ENCODE data around the gene ESRRB. TPM values are rescaled to one million over a fixed set of nuclear protein-coding genes. Genes with fewer than 3 reads are reported as not detected.

ESRRB gene
- total RNA-seq, 1 donor from 2014 or later: not detected

GRCh38 chr14:76473481-76474263, 97.7 kb downstream of the ESRRB start:
- intact Hi-C loops (cut with DNase I): no loop called here
- Histone ChIP-seq H3K9me3 (no peaks in the 10 kb centered on the region), H3K27me3 (ENCODE audit: low read depth) (no peaks in the 10 kb centered on the region), H3K27ac (no peak overlapping the region), H3K4me1 (peaks cover 4% of the 10 kb centered on the region), H3K4me3 (peak overlapping the region; percentile 33), H3K36me3 (no peaks in the 10 kb centered on the region)
- peak; percentile 12 for TF ChIP-seq CTCF (IDR thresholded peaks at IDR 0.05)
- ATAC-seq (peak; percentile 75 to 88), DNase-seq (no peak)

- Histone ChIP-seq H3K36me3 (no peaks in the 10 kb centered on the region), H3K9me3 (no peaks in the 10 kb centered on the region), H3K4me1 (no peaks in the 10 kb centered on the region), H3K27ac (no peak overlapping the region), H3K27me3 (ENCODE audit: low read depth) (no peaks in the 10 kb centered on the region), H3K4me3 (no peak overlapping the region)
- no peak for ATAC-seq
- DNase-seq: no peak
- intact Hi-C loops (cut with DNase I): no loop called here
- no peak for TF ChIP-seq CTCF (IDR thresholded peaks at IDR 0.05)
These were observed 104.5 kb downstream of the ESRRB start for GRCh38 chr14:76480426-76480825.

- intact Hi-C loops (cut with DNase I): no loop called here
- no peaks in the 10 kb centered on the region for H3K4me1 ChIP-seq
- no peak overlapping the region for H3K27ac ChIP-seq
- no peaks in the 10 kb centered on the region for H3K36me3 ChIP-seq
- ATAC-seq (no peak), DNase-seq (no peak)
- TF ChIP-seq CTCF (IDR thresholded peaks at IDR 0.05): no peak
- no peaks in the 10 kb centered on the region for H3K27me3 ChIP-seq (ENCODE audit: low read depth)
- no peak overlapping the region for H3K4me3 ChIP-seq
- no peaks in the 10 kb centered on the region for H3K9me3 ChIP-seq
These were observed 108.4 kb downstream of the ESRRB start for GRCh38 chr14:76484355-76484754.

- TF ChIP-seq CTCF (IDR thresholded peaks at IDR 0.05): no peak
These were observed 110.4 kb downstream of the ESRRB start for GRCh38 chr14:76486251-76486743.

DNA sequence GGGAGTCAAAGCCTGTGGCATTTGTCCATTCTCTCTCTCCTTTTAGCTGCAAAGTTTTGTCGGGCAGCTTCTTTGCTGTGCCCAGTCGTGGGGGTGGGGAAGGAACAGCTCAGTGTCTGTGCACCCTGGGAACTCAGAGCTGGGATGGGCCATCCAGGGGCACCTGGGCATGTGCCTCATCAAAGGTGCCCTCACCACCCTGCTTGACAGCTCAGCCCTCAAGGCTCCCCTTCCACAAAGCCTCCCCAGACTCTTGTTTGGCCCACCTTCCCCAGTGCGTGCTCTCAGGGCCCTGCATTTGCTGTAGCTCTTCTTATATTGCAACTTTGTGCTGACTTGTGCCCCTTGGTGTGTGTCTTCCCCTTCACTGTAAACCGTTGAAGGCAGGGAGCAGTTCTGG, 112.6 kb downstream of the ESRRB start:
- no peak for DNase-seq
- no peak for TF ChIP-seq CTCF (IDR thresholded peaks at IDR 0.05)
- Histone ChIP-seq H3K36me3 (no peaks in the 10 kb centered on the region), H3K27ac (no peak overlapping the region), H3K9me3 (no peaks in the 10 kb centered on the region), H3K27me3 (ENCODE audit: low read depth) (no peaks in the 10 kb centered on the region), H3K4me1 (no peaks in the 10 kb centered on the region), H3K4me3 (no peak overlapping the region)
- no peak for ATAC-seq
- intact Hi-C loops (cut with DNase I): no loop called here

More at GRCh38 chr14:76486251-76486743, 110.4 kb downstream of the ESRRB start:
- ATAC-seq (no peak), DNase-seq (no peak)
- no peak overlapping the region for H3K27ac ChIP-seq
- no peak overlapping the region for H3K4me3 ChIP-seq
- no peaks in the 10 kb centered on the region for H3K4me1 ChIP-seq
- no peaks in the 10 kb centered on the region for H3K36me3 ChIP-seq
- no peaks in the 10 kb centered on the region for H3K9me3 ChIP-seq
- H3K27me3 ChIP-seq (ENCODE audit: low read depth): no peaks in the 10 kb centered on the region
- intact Hi-C loops (cut with DNase I): no loop called here
